OCI-LY7 (cell line): ENCODE results near the gene AKR1E2. TPM values are rescaled to one million over a fixed set of nuclear protein-coding genes. Genes with fewer than 3 reads are reported as not detected.

Experiments used
- Bru-seq: library from RNA; stranded (reverse); fragments of 400-500 nt; gene quantifications from one replicate; lab custom pipeline; 2021; lab: Mats Ljungman, UMichigan
- BruChase-seq, 2 experiments: library from RNA; stranded (reverse); fragments of 400-500 nt; gene quantifications; one replicate each; lab custom pipeline; 2021; lab: Mats Ljungman, UMichigan
- BruUV-seq: library from RNA; stranded (reverse); fragments of 400-500 nt; replicated peaks from 2 replicates; lab custom pipeline; 2021; lab: Mats Ljungman, UMichigan
- CTCF ChIA-PET: fragments of 300-600 bp; sonication (Branson Sonifier 250); formaldehyde crosslinking; loops from one replicate; lab custom pipeline; 2022; ENCODE audit warnings: antibody characterized with exemption; ENCODE audit not compliant: unreplicated experiment; lab: Charles Lee
- POLR2A ChIA-PET: fragments of 300-600 bp; sonication (Branson Sonifier 250); formaldehyde crosslinking; loops from one replicate; lab custom pipeline; 2022; ENCODE audit warnings: antibody characterized with exemption; lab: Charles Lee
- DNase-seq: peaks from one replicate; pipeline ENCODE4 v3.0.0-alpha.2; 2015; ENCODE audit warnings: low spot score
- H2AFZ ChIP-seq: fragments of 200-600 bp; sonication (generic), shearing (Covaris generic); 2 replicates; pipeline ENCODE4 v1.6.1; 2014; ENCODE audit warnings: mild to moderate bottlenecking, antibody characterized with exemption, low read length, moderate library complexity
- H3K27ac ChIP-seq: fragments of 200-600 bp; sonication (generic); 2 replicates; pipeline ENCODE4 v1.5.1; 2014; ENCODE audit warnings: mixed run types, low read depth, mild to moderate bottlenecking, moderate library complexity, low read length, inconsistent platforms; ENCODE audit not compliant: poor library complexity, severe bottlenecking
- H3K36me3 ChIP-seq: fragments of 200-600 bp; sonication (generic); 2 replicates; pipeline ENCODE4 v1.6.1; 2014; ENCODE audit warnings: mild to moderate bottlenecking, antibody characterized with exemption, low read length, moderate library complexity, mixed read lengths; ENCODE audit not compliant: insufficient read depth
- H3K4me1 ChIP-seq: fragments of 200-600 bp; sonication (generic); 2 replicates; pipeline ENCODE4 v1.5.1; 2014; ENCODE audit warnings: mild to moderate bottlenecking, low read length; ENCODE audit not compliant: insufficient read depth, poor library complexity, severe bottlenecking
- H3K4me2 ChIP-seq: fragments of 200-600 bp; sonication (generic); 2 replicates; pipeline ENCODE4 v1.6.1; 2014; ENCODE audit warnings: mild to moderate bottlenecking, low read length
- H3K4me3 ChIP-seq: fragments of 200-600 bp; sonication (generic); 2 replicates; pipeline ENCODE4 v1.5.1; 2014; ENCODE audit warnings: mild to moderate bottlenecking, low read depth, low read length; ENCODE audit not compliant: poor library complexity, severe bottlenecking
- H3K79me2 ChIP-seq: fragments of 200-600 bp; sonication (generic); 2 replicates; pipeline ENCODE4 v1.6.1; 2016; ENCODE audit warnings: low read depth, mild to moderate bottlenecking, low read length, moderate library complexity, mixed read lengths; ENCODE audit not compliant: insufficient read depth
- H3K9me2 ChIP-seq: fragments of 200-600 bp; sonication (generic); 2 replicates; pipeline ENCODE4 v1.6.1; 2016; ENCODE audit warnings: mild to moderate bottlenecking, low read length, mixed read lengths; ENCODE audit not compliant: insufficient read depth
- H3K9me3 ChIP-seq: fragments of 200-600 bp; sonication (generic); 2 replicates; pipeline ENCODE4 v1.6.1; 2014; ENCODE audit warnings: mild to moderate bottlenecking, mixed run types, low read length, mixed read lengths
- H4K20me1 ChIP-seq: fragments of 200-600 bp; sonication (generic); 2 replicates; pipeline ENCODE4 v1.6.1; 2014; ENCODE audit warnings: mild to moderate bottlenecking, antibody characterized with exemption, low read length, moderate library complexity, mixed read lengths; ENCODE audit not compliant: insufficient read depth
- EZH2phosphoT487 ChIP-seq: fragments of 200-600 bp; sonication (generic); IDR thresholded peaks from 2 replicates; pipeline ENCODE4 v1.6.1; 2018; ENCODE audit warnings: low read depth, borderline replicate concordance, mild to moderate bottlenecking, mixed run types, antibody characterized with exemption, low read length, moderate library complexity, mixed read lengths
- intact Hi-C: fragments of 100-400 bp; cut with micrococcal nuclease; formaldehyde crosslinking; loops from one replicate; pipeline ENCODE4 v1.10.0; 2022; ENCODE audit not compliant: unreplicated experiment
- long read RNA-seq: library from polyadenylated mRNA; stranded (forward); transcript quantifications from one replicate; pipeline ENCODE4 v2.0.0, GENCODE V29; 2022
- total RNA-seq, 2 experiments: library from RNA; depleted of rRNA in 1 of 2; stranded (reverse); fragments of >200 nt in 1 of 2; shearing (Covaris generic) in 1 of 2; gene quantifications; 2 replicates each; pipeline ENCODE4 v1.2.3, GENCODE V29; 2014 to 2022
- TF ChIP-seq, protein P1 (sequence below): fragments of 200-600 bp; sonication (generic); conservative IDR thresholded peaks from 2 replicates; pipeline ENCODE4 v1.5.1; 2014; ENCODE audit warnings: mild to moderate bottlenecking, antibody characterized with exemption, low read length, moderate library complexity, mixed read lengths

AKR1E2 gene
- total RNA-seq (2014; rRNA removed; shearing (Covaris generic)) (not detected in 2 replicates), total RNA-seq (2022) (not detected in 2 replicates), Bru-seq, nascent RNA (not detected), BruChase-seq, experiment 1, labeled RNA remaining after a 6-hour chase (not detected), BruChase-seq, experiment 2, labeled RNA remaining after a 2-hour chase (not detected)
- long read RNA-seq, result 0 reads

DNA sequence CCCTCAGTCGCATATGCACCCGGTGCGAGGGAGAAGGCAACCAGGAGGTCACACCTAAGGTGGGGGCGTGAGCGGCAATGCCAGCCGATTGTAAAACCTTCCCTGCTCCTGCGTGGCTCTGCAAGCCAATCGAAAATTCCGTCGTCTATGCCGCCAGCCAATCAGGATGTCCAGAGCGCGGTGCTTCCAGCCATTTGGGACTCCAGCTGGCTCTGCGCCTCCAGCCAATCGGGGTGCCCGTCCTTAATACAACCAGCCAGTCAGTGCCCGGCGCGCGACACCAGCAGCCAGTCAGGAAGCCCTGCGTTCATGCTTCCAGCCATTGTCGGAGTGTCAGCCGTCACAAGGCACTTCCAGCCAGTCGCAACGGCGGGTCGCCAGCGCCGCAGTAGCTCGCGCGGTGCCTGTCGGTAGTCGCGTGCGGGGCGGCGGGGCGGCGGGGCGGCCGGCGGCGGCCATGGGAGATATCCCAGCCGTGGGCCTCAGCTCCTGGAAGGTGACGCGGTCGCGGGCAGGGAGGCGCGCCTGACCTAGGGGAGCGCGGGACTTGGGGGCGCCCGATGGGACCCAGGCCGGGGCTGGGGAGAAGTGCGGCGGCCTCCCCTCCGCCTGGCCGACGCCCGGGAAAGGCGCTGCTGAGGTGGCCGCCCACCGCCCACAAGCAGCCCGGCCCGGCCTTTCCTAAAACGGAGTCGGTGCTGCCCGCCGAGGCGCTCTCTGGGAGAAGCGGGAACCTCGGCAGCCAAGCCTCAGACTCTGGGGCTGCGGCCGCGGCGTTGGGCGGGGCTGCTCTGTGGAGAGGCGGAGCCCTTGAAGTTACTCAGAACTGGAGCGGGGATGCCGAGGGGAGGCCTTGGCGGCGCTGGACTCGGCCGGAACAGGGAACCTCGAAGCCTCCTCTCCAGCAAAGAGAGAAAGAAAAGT is at the start of gene AKR1E2:
TSS of gene AKR1E2 (plus strand) at position 340 of the 924 bp plus-strand sequence. CDS start at position 458, 118 bp downstream.
- no peaks in the 10 kb centered on the region for H3K9me2 ChIP-seq
- no TSS peak for BruUV-seq
- H3K79me2 ChIP-seq, result no peaks in the 10 kb centered on the region
- DNase-seq, result no peak
- no peak within 1 kb of the TSS for H3K4me3 ChIP-seq
- CTCF ChIA-PET, result no interaction called here
- no peak within 1 kb of the TSS for H3K27ac ChIP-seq
- intact Hi-C loops, result no loop called here
- no peak for TF ChIP-seq EZH2phosphoT487
- TF ChIP-seq, protein P1, sequence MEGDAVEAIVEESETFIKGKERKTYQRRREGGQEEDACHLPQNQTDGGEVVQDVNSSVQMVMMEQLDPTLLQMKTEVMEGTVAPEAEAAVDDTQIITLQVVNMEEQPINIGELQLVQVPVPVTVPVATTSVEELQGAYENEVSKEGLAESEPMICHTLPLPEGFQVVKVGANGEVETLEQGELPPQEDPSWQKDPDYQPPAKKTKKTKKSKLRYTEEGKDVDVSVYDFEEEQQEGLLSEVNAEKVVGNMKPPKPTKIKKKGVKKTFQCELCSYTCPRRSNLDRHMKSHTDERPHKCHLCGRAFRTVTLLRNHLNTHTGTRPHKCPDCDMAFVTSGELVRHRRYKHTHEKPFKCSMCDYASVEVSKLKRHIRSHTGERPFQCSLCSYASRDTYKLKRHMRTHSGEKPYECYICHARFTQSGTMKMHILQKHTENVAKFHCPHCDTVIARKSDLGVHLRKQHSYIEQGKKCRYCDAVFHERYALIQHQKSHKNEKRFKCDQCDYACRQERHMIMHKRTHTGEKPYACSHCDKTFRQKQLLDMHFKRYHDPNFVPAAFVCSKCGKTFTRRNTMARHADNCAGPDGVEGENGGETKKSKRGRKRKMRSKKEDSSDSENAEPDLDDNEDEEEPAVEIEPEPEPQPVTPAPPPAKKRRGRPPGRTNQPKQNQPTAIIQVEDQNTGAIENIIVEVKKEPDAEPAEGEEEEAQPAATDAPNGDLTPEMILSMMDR, result no peak
- H4K20me1 ChIP-seq, result no peaks in the 10 kb centered on the region
- H3K36me3 ChIP-seq, result no peaks in the 10 kb centered on the region
- no peaks in the 10 kb centered on the region for H3K4me1 ChIP-seq
- H2AFZ ChIP-seq, result no peak within 1 kb of the TSS
- H3K9me3 ChIP-seq, result no peaks in the 10 kb centered on the region
- H3K4me2 ChIP-seq, result no peak within 1 kb of the TSS
- POLR2A ChIA-PET, result no interaction called here

GRCh38 chr10:4776234-4776638 is 49.8 kb upstream of the AKR1E2 start:
- CTCF ChIA-PET, result no interaction called here
- Histone ChIP-seq H3K4me1 (no peaks in the 10 kb centered on the region), H3K27ac (no peak overlapping the region), H3K4me2 (no peak overlapping the region), H2AFZ (no peak overlapping the region), H3K9me2 (no peaks in the 10 kb centered on the region), H3K36me3 (no peaks in the 10 kb centered on the region), H3K9me3 (no peaks in the 10 kb centered on the region), H4K20me1 (no peaks in the 10 kb centered on the region), H3K4me3 (no peak overlapping the region), H3K79me2 (no peaks in the 10 kb centered on the region)
- TF ChIP-seq, protein P1, result no peak
- TF ChIP-seq EZH2phosphoT487, result no peak
- BruUV-seq, result no TSS peak
- POLR2A ChIA-PET, result no interaction called here
- no peak for DNase-seq
- intact Hi-C loops, result no loop called here
